ENCODE data around the gene SAG.

The SAG gene

GRCh38 chr2:233288663-233289062 is 19.0 kb upstream of the SAG start:
- FAIRE-seq = no peak
- DNase-seq (ENCODE audit: low spot score) = no peak

GRCh38 chr2:233289648-233290047 is 18.0 kb upstream of the SAG start:
- no peak for DNase-seq (ENCODE audit: low spot score)
- no peak for FAIRE-seq

- no peak for DNase-seq (ENCODE audit: low spot score)
- FAIRE-seq = no peak
These were observed 17.4 kb upstream of the SAG start for GRCh38 chr2:233290051-233290845.

GRCh38 chr2:233295891-233296290 is 11.7 kb upstream of the SAG start:
- FAIRE-seq (no peak), DNase-seq (ENCODE audit: low spot score) (no peak)

- FAIRE-seq (no peak), DNase-seq (ENCODE audit: low spot score) (no peak)
These were observed 10.5 kb upstream of the SAG start for GRCh38 chr2:233297076-233297475.

- FAIRE-seq (no peak), DNase-seq (ENCODE audit: low spot score) (no peak)
These were observed 7.2 kb upstream of the SAG start for GRCh38 chr2:233300401-233300800.

- FAIRE-seq (no peak), DNase-seq (ENCODE audit: low spot score) (no peak)
These were observed 6.4 kb upstream of the SAG start for GRCh38 chr2:233301248-233301647.

GRCh38 chr2:233301811-233302210 is 5.8 kb upstream of the SAG start:
- FAIRE-seq (no peak), DNase-seq (ENCODE audit: low spot score) (no peak)

GRCh38 chr2:233303252-233303651 is 4.4 kb upstream of the SAG start:
- DNase-seq (ENCODE audit: low spot score) = no peak
- no peak for FAIRE-seq

GRCh38 chr2:233311241-233311926 is 3.8 kb downstream of the SAG start:
- DNase-seq (ENCODE audit: low spot score) = no peak
- FAIRE-seq = no peak

- no peak for FAIRE-seq
- DNase-seq (ENCODE audit: low spot score) = no peak
These were observed 5.3 kb downstream of the SAG start for GRCh38 chr2:233312874-233313273.

- DNase-seq (ENCODE audit: low spot score) = no peak
- no peak for FAIRE-seq
These were observed 6.7 kb downstream of the SAG start for GRCh38 chr2:233314180-233314925.

- FAIRE-seq (no peak), DNase-seq (ENCODE audit: low spot score) (no peak)
These were observed 9.8 kb downstream of the SAG start for GRCh38 chr2:233317196-233317943.

GRCh38 chr2:233319256-233319655 is 11.6 kb downstream of the SAG start:
- DNase-seq (ENCODE audit: low spot score) (no peak), FAIRE-seq (no peak)

GRCh38 chr2:233320470-233320869 is 12.9 kb downstream of the SAG start:
- DNase-seq (ENCODE audit: low spot score) (no peak), FAIRE-seq (no peak)

GRCh38 chr2:233321166-233321565 is 13.6 kb downstream of the SAG start:
- DNase-seq (ENCODE audit: low spot score) (no peak), FAIRE-seq (no peak)

- no peak for FAIRE-seq
These were observed 16.2 kb downstream of the SAG start for GRCh38 chr2:233323851-233324250.

GRCh38 chr2:233325256-233325655 is 17.6 kb downstream of the SAG start:
- FAIRE-seq = no peak
- no peak for DNase-seq (ENCODE audit: low spot score)

More at GRCh38 chr2:233323851-233324250, 16.2 kb downstream of the SAG start:
- no peak for DNase-seq (ENCODE audit: low spot score)

GRCh38 chr2:233325814-233326213 is 18.2 kb downstream of the SAG start:
- FAIRE-seq (no peak), DNase-seq (ENCODE audit: low spot score) (no peak)

- FAIRE-seq (no peak), DNase-seq (ENCODE audit: low spot score) (no peak)
These were observed 18.9 kb downstream of the SAG start for GRCh38 chr2:233326500-233326899.

GRCh38 chr2:233328922-233329321 is 21.3 kb downstream of the SAG start:
- DNase-seq (ENCODE audit: low spot score) (no peak), FAIRE-seq (no peak)
